Stomach smooth muscle (tissue), 2 donors: ENCODE measurements around the gene ST7L.
"Not testable (repeated sequence)": the region's sequence is repeated elsewhere in the genome, so short reads cannot be mapped to it uniquely, and the experiment has no call there.

Experiments
- H3K27ac ChIP-seq: one replicate; pipeline ENCODE4 v1.7.0; 2013; ENCODE audit warnings: mild to moderate bottlenecking, low read length, inconsistent platforms
- H3K27me3 ChIP-seq, 2 donors: one replicate each; pipeline ENCODE4 v1.7.0; 2013; ENCODE audit warnings: low read length in 2 of 2; ENCODE audit not compliant: insufficient read depth in 2 of 2, control insufficient read depth in 1 of 2
- H3K36me3 ChIP-seq, 2 donors: one replicate each; pipeline ENCODE4 v1.7.0; 2013; ENCODE audit warnings: low read length in 2 of 2; ENCODE audit not compliant: control insufficient read depth in 2 of 2, insufficient read depth in 2 of 2
- H3K4me1 ChIP-seq: one replicate; pipeline ENCODE4 v1.7.0; 2013; ENCODE audit warnings: low read length; ENCODE audit not compliant: control insufficient read depth, insufficient read depth
- H3K4me3 ChIP-seq, 2 donors: one replicate each; pipeline ENCODE4 v1.7.0; 2013; ENCODE audit warnings: low read length in 2 of 2
- H3K9ac ChIP-seq, 2 donors: one replicate each; pipeline ENCODE4 v1.7.0; 2013; ENCODE audit warnings: low read length in 2 of 2, mild to moderate bottlenecking in 1 of 2
- H3K9me3 ChIP-seq, 2 donors: one replicate each; pipeline ENCODE4 v1.7.0; 2013; ENCODE audit warnings: low read length in 2 of 2; ENCODE audit not compliant: control insufficient read depth in 2 of 2
- donor health status: healthy.
- donor health status: Pancreatic carcinoma.

ST7L gene

GRCh38 chr1:112618721-112619517, at the start of gene ST7L:
Gene ST7L (minus strand): TSS chr1:112619141. CDS start chr1:112619113, 28 bp downstream.
- Histone ChIP-seq H3K27me3 (no peaks in the 10 kb centered on the region), H3K4me1 (peaks cover 12% of the 10 kb centered on the region), H3K36me3 (peaks cover 3 to 9% of the 10 kb centered on the region in 2 donors), H3K9me3 (no peaks in the 10 kb centered on the region), H3K4me3 (peak within 1 kb of the TSS; percentile 96 to 100), H3K9ac (peak within 1 kb of the TSS; percentile 99 to 100), H3K27ac (peak within 1 kb of the TSS; percentile 100)

DNA sequence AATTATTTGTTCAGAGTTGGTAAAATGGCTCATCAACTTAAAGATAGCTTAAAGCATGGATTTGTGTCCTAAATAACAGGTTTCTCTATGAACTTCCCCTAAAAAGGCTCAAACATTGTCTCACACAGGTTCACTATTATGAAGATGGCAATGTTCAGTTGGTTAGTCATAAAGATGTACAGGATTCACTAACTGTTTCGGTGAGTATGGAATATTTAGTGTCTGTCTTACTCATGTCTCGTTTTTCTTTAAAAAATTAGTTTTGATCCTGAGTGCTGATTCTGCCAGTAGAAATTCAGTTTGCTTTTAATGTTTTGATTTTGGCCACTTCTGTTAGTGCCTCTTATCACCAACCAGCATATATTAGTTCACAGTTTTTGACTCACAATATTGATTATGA, 48.0 kb upstream of the ST7L start:
- Histone ChIP-seq H3K27ac (no peak overlapping the region), H3K9ac (no peak overlapping the region), H3K9me3 (no peaks in the 10 kb centered on the region), H3K4me1 (no peaks in the 10 kb centered on the region), H3K4me3 (no peak overlapping the region), H3K36me3 (peaks cover 19 to 31% of the 10 kb centered on the region in 2 donors), H3K27me3 (no peaks in the 10 kb centered on the region)

DNA sequence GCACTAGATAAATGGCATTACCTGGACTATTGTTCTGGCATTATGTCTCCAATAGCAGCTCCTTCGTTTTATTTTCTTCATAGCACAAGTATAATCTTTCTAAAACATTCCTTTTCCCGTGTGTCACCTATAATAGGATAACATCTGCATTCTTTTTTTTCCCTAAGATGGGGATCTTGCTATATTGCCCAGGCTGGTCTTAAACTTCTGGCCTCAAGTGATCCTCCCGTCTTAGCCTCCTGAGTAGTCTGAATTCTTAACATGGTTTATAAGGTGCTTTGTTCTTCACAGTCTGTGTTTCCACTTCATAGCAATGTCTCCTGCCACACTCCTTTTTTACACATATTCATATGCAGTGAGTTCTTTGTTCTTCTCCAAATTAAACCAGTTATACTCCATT, 46.9 kb upstream of the ST7L start:
- Histone ChIP-seq H3K9ac (no peak overlapping the region), H3K4me3 (no peak overlapping the region), H3K36me3 (peaks cover 24 to 34% of the 10 kb centered on the region in 2 donors), H3K9me3 (no peaks in the 10 kb centered on the region), H3K27me3 (no peaks in the 10 kb centered on the region), H3K4me1 (no peaks in the 10 kb centered on the region), H3K27ac (no peak overlapping the region)

- Histone ChIP-seq H3K4me3 (no peak overlapping the region), H3K9ac (no peak overlapping the region), H3K27ac (no peak overlapping the region), H3K9me3 (no peaks in the 10 kb centered on the region), H3K36me3 (peaks cover 8% of the 10 kb centered on the region in 2 donors), H3K4me1 (no peaks in the 10 kb centered on the region), H3K27me3 (no peaks in the 10 kb centered on the region)
Observed at GRCh38 chr1:112651205-112651604, 32.3 kb upstream of the ST7L start.

- Histone ChIP-seq H3K27ac (no peak overlapping the region), H3K36me3 (peaks cover 7 to 8% of the 10 kb centered on the region in 2 donors), H3K9me3 (no peaks in the 10 kb centered on the region)
Observed at GRCh38 chr1:112646225-112646624, 27.3 kb upstream of the ST7L start.

DNA sequence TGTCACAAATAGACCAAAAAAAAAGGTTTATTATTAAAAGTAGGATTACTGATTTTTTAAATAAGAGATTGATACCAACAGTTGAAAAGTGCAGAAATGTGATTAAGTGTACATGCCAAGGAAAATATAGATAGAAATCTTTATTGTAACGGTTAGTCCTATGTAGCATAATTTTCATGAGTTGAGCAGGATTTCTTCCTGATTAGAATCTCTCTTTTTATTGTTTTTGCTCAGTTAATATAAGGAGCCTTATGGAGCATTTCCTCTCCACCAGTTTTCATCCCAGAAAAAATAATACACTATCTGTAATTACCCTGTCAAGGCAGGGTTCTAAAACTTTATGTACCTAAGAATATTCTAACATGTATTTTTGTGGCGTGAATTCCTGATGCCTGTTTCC, 24.1 kb upstream of the ST7L start:
- no peaks in the 10 kb centered on the region for H3K4me1 ChIP-seq
- no peak overlapping the region for H3K27ac ChIP-seq
- H3K36me3 ChIP-seq, result peaks cover 0 to 5% of the 10 kb centered on the region in 2 donors
- no peaks in the 10 kb centered on the region for H3K9me3 ChIP-seq
- no peaks in the 10 kb centered on the region for H3K27me3 ChIP-seq
- no peak overlapping the region for H3K4me3 ChIP-seq
- no peak overlapping the region for H3K9ac ChIP-seq

More at GRCh38 chr1:112646225-112646624, 27.3 kb upstream of the ST7L start:
- H3K4me1 ChIP-seq, result no peaks in the 10 kb centered on the region
- no peak overlapping the region for H3K9ac ChIP-seq
- no peak overlapping the region for H3K4me3 ChIP-seq
- H3K27me3 ChIP-seq, result no peaks in the 10 kb centered on the region

DNA sequence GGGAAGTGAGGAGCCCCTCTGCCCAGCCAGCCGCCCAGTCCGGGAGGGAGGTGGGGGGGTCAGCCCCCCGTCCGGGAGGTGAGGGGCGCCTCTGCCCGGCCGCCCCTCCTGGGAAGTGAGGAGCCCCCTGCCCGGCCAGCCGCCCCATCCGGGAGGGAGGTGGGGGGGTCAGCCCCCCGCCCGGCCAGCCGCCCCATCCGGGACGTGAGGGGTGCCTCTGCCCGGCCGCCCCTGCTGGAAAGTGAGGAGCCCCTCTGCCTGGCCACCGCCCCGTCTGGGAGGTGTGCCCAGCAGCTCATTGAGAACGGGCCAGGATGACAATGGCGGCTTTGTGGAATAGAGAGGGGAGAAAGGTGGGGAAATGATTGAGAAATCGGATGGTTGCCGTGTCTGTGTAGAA, 21.5 kb upstream of the ST7L start:
- H3K9me3 ChIP-seq, H3K4me1 ChIP-seq, H3K27me3 ChIP-seq, H3K9ac ChIP-seq, H3K27ac ChIP-seq, H3K36me3 ChIP-seq, H3K4me3 ChIP-seq: not testable (repeated sequence)

- no peaks in the 10 kb centered on the region for H3K27me3 ChIP-seq
- H3K4me1 ChIP-seq, result no peaks in the 10 kb centered on the region
- H3K9me3 ChIP-seq, result no peaks in the 10 kb centered on the region
- H3K4me3 ChIP-seq, result no peak overlapping the region
- H3K36me3 ChIP-seq, result no peaks in the 10 kb centered on the region
- H3K27ac ChIP-seq, result no peak overlapping the region
- H3K9ac ChIP-seq, result no peak overlapping the region
Observed at GRCh38 chr1:112638110-112638428, 19.1 kb upstream of the ST7L start.

GRCh38 chr1:112637254-112638109, 18.5 kb upstream of the ST7L start:
- Histone ChIP-seq H3K36me3 (no peaks in the 10 kb centered on the region), H3K4me3 (no peak overlapping the region), H3K27ac (no peak overlapping the region), H3K9ac (no peak overlapping the region), H3K4me1 (no peaks in the 10 kb centered on the region), H3K9me3 (no peaks in the 10 kb centered on the region), H3K27me3 (no peaks in the 10 kb centered on the region)

DNA sequence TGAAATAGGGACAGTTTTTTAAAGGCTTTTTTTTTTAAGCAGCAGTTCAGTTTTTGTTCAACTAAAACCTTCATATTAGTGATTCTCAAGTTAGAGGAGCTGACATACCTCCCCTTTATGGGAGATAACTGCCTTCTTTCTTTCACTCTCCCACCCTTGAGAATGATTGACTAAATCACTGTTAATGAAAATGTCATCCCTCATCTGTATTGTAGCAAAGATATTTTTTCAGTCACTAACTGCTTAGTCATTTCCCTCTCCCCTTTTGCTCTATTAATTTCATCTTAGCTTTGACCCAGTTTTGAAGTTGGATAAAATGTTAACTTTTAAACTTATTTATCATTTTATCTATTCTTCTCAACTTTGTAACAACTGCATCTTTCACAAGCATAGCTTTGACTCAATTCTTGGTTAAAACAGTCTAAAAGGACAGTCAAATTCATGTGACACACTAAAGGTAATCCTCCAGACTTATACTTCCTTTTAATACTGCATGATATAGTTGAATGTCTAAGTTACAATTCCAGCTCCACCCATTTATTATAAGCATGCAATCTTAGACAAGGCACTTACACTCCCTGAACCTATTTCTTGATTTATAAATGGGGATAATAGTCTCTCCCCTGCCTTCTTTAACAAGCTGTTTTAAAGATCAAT, 17.8 kb upstream of the ST7L start:
- Histone ChIP-seq H3K27ac (no peak overlapping the region), H3K4me1 (no peaks in the 10 kb centered on the region), H3K27me3 (no peaks in the 10 kb centered on the region), H3K9me3 (no peaks in the 10 kb centered on the region), H3K4me3 (no peak overlapping the region), H3K9ac (no peak overlapping the region), H3K36me3 (no peaks in the 10 kb centered on the region)
